Right lobe of liver (tissue), 6 donors: Measurements from ENCODE around the gene VPS37C. TPM values are rescaled to one million over a fixed set of nuclear protein-coding genes. Genes with fewer than 3 reads are reported as not detected.

Experiments used
- ATAC-seq, 4 donors: fragments of 200-7000 bp; cut with Tn5 transposase; one replicate each; pipeline ENCODE4 v1.9.1; 2020; ENCODE audit warnings: mild to moderate bottlenecking in 4 of 4, moderate library complexity in 4 of 4
- DNase-seq, 3 donors: peaks; one replicate each; pipeline ENCODE4 v3.0.0-alpha.2; 2020
- H3K27ac ChIP-seq, 3 donors: fragments of 200-600 bp; one replicate each; pipeline ENCODE4 v1.8.0; 2022
- H3K27me3 ChIP-seq, 2 donors: fragments of 200-600 bp; one replicate each; pipeline ENCODE4 v1.8.0; 2022
- H3K36me3 ChIP-seq, 4 donors: fragments of 200-600 bp; sonication (generic) in 1 of 4; one replicate each; pipeline versions ENCODE4 v1.5.1 to v1.8.0; 2017 to 2022; ENCODE audit warnings: control low read depth in 1 of 4
- H3K4me1 ChIP-seq, 4 donors: fragments of 200-600 bp; sonication (generic) in 1 of 4; one replicate each; pipeline versions ENCODE4 v1.5.1 to v1.8.0; 2017 to 2022; ENCODE audit warnings: control low read depth in 1 of 4
- H3K4me3 ChIP-seq, 3 donors: fragments of 200-600 bp; one replicate each; pipeline ENCODE4 v1.8.0; 2022
- H3K9me3 ChIP-seq, 4 donors: fragments of 200-600 bp; sonication (generic) in 1 of 4; one replicate each; pipeline versions ENCODE4 v1.5.1 to v1.8.0; 2017 to 2022; ENCODE audit warnings: control low read depth in 1 of 4
- POLR2A ChIP-seq: fragments of 450-650 bp; IDR thresholded peaks from one replicate; pipeline ENCODE4 v1.6.1; 2017; ENCODE audit warnings: antibody characterized with exemption, mild to moderate bottlenecking
- WGBS: methylation state at CpG from one replicate; pipeline ENCODE4 v1.1.6; 2018; ENCODE audit warnings: low coverage, low lambda C conversion rate; ENCODE audit not compliant: insufficient coverage; ENCODE audit errors: missing lambda C conversion rate; 5-methylcytosine and 5-hydroxymethylcytosine counted together
- intact Hi-C, 2 donors: fragments of 100-400 bp; cut with DNase I; formaldehyde crosslinking; loops; one replicate each; pipeline versions ENCODE4 v1.11.2 to v1.14.1; 2022
- total RNA-seq, 6 experiments: library from RNA; depleted of rRNA in 2 of 6; stranded (reverse); fragments of >200 nt in 2 of 6; fragmentation: NEBNext Ultra II Directional in 3 of 6; extraction: Animal tissue kit (Norgen Biotek cat#: 25700) in 3 of 6; gene quantifications; one replicate each; pipeline versions ENCODE4 v1.1.0 to v1.2.4, GENCODE V29; 2016 to 2023
- TF ChIP-seq, protein P1 (sequence below), 4 donors: fragments of 200-600 bp in 3 of 4; fragments of 450-650 bp in 1 of 4; IDR thresholded peaks; one replicate each; pipeline versions ENCODE4 v1.5.1 to v1.8.0; 2016 to 2022; ENCODE audit warnings: antibody characterized with exemption in 4 of 4, mild to moderate bottlenecking in 2 of 4
- donor health status: DM: no; HTN: yes; CAD: no.
- donor health status: DM: no; HTN: no; CAD: no.
- donor health status: DM: no; HTN: no; CAD: no.
- donor health status: DM: no; HTN: yes; CAD: no.
- donor health status: DM: no; HTN: yes; CAD: no.

Gene VPS37C
- total RNA-seq, 6 experiments from 2014 or later: 4.6 to 7.6 (median 6.0) TPM

- no peaks in the 10 kb centered on the region for H3K36me3 ChIP-seq
- no peaks in the 10 kb centered on the region for H3K27me3 ChIP-seq
- 80% methylated on average over 7 of the region's 7 CpGs for WGBS
- DNase-seq (peak in 1 of 3 donors; percentile 1), ATAC-seq (no peak)
- no peaks in the 10 kb centered on the region for H3K9me3 ChIP-seq
- H3K4me3 ChIP-seq: no peak overlapping the region
- H3K4me1 ChIP-seq: no peaks in the 10 kb centered on the region
- intact Hi-C loops: no loop called here
- TF ChIP-seq, protein P1, sequence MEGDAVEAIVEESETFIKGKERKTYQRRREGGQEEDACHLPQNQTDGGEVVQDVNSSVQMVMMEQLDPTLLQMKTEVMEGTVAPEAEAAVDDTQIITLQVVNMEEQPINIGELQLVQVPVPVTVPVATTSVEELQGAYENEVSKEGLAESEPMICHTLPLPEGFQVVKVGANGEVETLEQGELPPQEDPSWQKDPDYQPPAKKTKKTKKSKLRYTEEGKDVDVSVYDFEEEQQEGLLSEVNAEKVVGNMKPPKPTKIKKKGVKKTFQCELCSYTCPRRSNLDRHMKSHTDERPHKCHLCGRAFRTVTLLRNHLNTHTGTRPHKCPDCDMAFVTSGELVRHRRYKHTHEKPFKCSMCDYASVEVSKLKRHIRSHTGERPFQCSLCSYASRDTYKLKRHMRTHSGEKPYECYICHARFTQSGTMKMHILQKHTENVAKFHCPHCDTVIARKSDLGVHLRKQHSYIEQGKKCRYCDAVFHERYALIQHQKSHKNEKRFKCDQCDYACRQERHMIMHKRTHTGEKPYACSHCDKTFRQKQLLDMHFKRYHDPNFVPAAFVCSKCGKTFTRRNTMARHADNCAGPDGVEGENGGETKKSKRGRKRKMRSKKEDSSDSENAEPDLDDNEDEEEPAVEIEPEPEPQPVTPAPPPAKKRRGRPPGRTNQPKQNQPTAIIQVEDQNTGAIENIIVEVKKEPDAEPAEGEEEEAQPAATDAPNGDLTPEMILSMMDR (IDR thresholded peaks at IDR 0.05): no peak
- TF ChIP-seq POLR2A: no peak
- no peak overlapping the region for H3K27ac ChIP-seq
These were observed 44.6 kb downstream of the VPS37C start for GRCh38 chr11:61116426-61117167.

DNA sequence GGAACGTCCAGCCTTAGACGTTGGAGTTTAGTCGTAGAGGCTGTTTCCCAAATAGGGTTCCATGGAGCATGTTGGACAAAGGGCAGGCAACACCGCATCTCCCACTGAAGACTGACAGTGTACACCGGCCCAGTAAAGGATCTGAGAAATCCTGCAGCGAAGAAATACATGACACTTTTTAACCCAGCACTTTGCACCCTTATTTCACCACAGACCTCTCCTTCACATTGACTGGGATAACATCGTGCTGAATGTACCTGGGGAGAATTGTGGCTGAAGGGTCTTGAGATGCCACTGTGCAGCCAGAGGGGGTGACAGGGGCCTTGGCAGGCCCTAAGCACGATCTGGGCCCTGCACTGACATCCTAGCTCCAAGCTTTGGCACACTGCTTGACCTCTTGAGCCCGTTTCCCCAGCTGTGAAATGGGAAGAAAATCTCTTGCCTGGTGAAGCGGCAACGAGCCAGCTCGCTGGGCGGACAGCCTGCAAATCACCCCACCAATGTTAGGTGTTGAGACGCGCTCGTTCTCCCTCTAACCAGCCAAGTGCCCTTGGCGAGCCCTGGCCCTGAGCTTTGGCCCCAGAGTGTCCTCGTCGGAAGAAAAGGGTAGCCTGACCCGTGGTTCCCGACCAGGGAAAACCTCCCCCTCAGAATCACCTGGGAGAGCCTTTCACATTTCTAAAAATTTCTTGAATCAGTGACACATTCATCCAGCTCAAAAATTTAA, 45.6 kb downstream of the VPS37C start:
- TF ChIP-seq POLR2A: no peak
- TF ChIP-seq, protein P1 (IDR thresholded peaks at IDR 0.05): no peak
- Histone ChIP-seq H3K36me3 (no peaks in the 10 kb centered on the region), H3K9me3 (no peaks in the 10 kb centered on the region), H3K27ac (no peak overlapping the region), H3K4me1 (no peaks in the 10 kb centered on the region), H3K27me3 (no peaks in the 10 kb centered on the region), H3K4me3 (no peak overlapping the region)
- WGBS: 69% methylated on average over 6 of the region's 21 CpGs
- intact Hi-C loops: no loop called here
- no peak for ATAC-seq
- peak in 1 of 3 donors; percentile 3 for DNase-seq

GRCh38 chr11:61114913-61115312, 46.3 kb downstream of the VPS37C start:
- Histone ChIP-seq H3K36me3 (no peaks in the 10 kb centered on the region), H3K4me3 (no peak overlapping the region), H3K27ac (no peak overlapping the region), H3K27me3 (no peaks in the 10 kb centered on the region), H3K4me1 (no peaks in the 10 kb centered on the region), H3K9me3 (no peaks in the 10 kb centered on the region)
- intact Hi-C loops: no loop called here
- 49% methylated on average over 6 of the region's 8 CpGs for WGBS
- TF ChIP-seq, protein P1 (IDR thresholded peaks at IDR 0.05): no peak
- no peak for TF ChIP-seq POLR2A
- no peak for ATAC-seq
- DNase-seq: peak in 1 of 3 donors; percentile 5

GRCh38 chr11:61113201-61113600, 48.0 kb downstream of the VPS37C start:
- whole genome bisulfite sequencing: 72% methylated on average over 9 of the region's 9 CpGs
- H3K36me3 ChIP-seq: no peaks in the 10 kb centered on the region
- no peaks in the 10 kb centered on the region for H3K4me1 ChIP-seq
- H3K27ac ChIP-seq: no peak overlapping the region
- TF ChIP-seq POLR2A: no peak
- TF ChIP-seq, protein P1 (IDR thresholded peaks at IDR 0.05): no peak
- H3K4me3 ChIP-seq: no peak overlapping the region
- intact Hi-C loops: no loop called here
- DNase-seq (peak in 1 of 3 donors; percentile 45), ATAC-seq (no peak)
- H3K9me3 ChIP-seq: no peaks in the 10 kb centered on the region
- H3K27me3 ChIP-seq: no peaks in the 10 kb centered on the region
